ENCODE measurements around the gene GPX2. TPM values are rescaled to one million over a fixed set of nuclear protein-coding genes. Genes with fewer than 3 reads are reported as not detected.

The GPX2 gene
- total and polyA plus RNA-seq, 2 of the 8 experiments (the other 6 are each of a cell fraction or from before 2014, with no cell fraction given), result 0.30 to 0.89 TPM

GRCh38 chr14:64918216-64918615 is 24.3 kb downstream of the GPX2 start:
- Histone ChIP-seq H2BK120ac (replicated peaks; ENCODE audit: low read depth, low read length) (no peak overlapping the region), H3K9ac (replicated peaks in 1 of 4; ENCODE audit: extremely low read depth in 1 of 4, low read depth in 3 of 4, low read length in 3 of 4) (no peak overlapping the region), H4K91ac (replicated peaks; ENCODE audit: insufficient read length, low read length) (no peak overlapping the region), H2BK15ac (ENCODE audit: low read length) (no peak overlapping the region), H3K4me2 (ENCODE audit: insufficient read depth in 1 of 2, low read depth in 2 of 2, low read length in 2 of 2) (no peak overlapping the region), H3K27ac (ENCODE audit: low read depth, low read length) (no peak overlapping the region), H3K4me1 (replicated peaks in 1 of 4; ENCODE audit: control insufficient read depth in 3 of 4, insufficient read depth in 4 of 4, low read length in 3 of 4) (peaks cover 0 to 4% (median 3%) of the 10 kb centered on the region in 4 experiments; a peak in 4 of 7 replicates), H3K4ac (replicated peaks; ENCODE audit: insufficient read length, low read depth, low read length) (no peak overlapping the region), H3K4me3 (ENCODE audit: extremely low read depth in 1 of 4, insufficient read depth in 2 of 4, low read depth in 3 of 4, low read length in 4 of 4) (no peak overlapping the region), H3K18ac (ENCODE audit: extremely low read depth, low read length) (no peak overlapping the region), H3K79me2 (ENCODE audit: control insufficient read depth in 1 of 2, insufficient read depth in 2 of 2, low read length in 2 of 2) (peaks cover 5 to 28% of the 10 kb centered on the region in 2 experiments; a peak in 3 of 4 replicates), H3K23me2 (ENCODE audit: low read depth, low read length) (peaks cover 5% of the 10 kb centered on the region), H2AFZ (ENCODE audit: low read length) (no peak overlapping the region), H4K5ac (ENCODE audit: insufficient read length, low read depth, low read length) (no peak overlapping the region), H4K8ac (ENCODE audit: extremely low read depth, insufficient read depth, low read length) (no peak overlapping the region), H2BK5ac (ENCODE audit: low read depth, low read length) (no peak overlapping the region), H2AK5ac (ENCODE audit: low read depth, low read length) (no peak overlapping the region), H2BK12ac (ENCODE audit: low read depth, low read length) (no peak overlapping the region), H4K20me1 (replicated peaks in 1 of 2; ENCODE audit: control insufficient read depth in 1 of 2, insufficient read depth in 2 of 2, low read length in 2 of 2) (no peaks in the 10 kb centered on the region), H3K56ac (replicated peaks; ENCODE audit: insufficient read length, low read depth, low read length) (no peak overlapping the region), H3K14ac (ENCODE audit: insufficient read length) (no peak overlapping the region), H3K36me3 (ENCODE audit: control insufficient read depth in 2 of 4, insufficient read depth in 4 of 4, low read length in 3 of 4) (no peaks in the 10 kb centered on the region), H3K27me3 (replicated peaks in 1 of 4; ENCODE audit: control insufficient read depth in 3 of 4, extremely low read depth in 1 of 4, insufficient read depth in 3 of 4, low read length in 3 of 4) (no peaks in the 10 kb centered on the region), H3K79me1 (ENCODE audit: low read depth, low read length) (no peaks in the 10 kb centered on the region; the same call in none of the 2 replicates), H3K23ac (ENCODE audit: insufficient read length) (no peak overlapping the region), H3K9me3 (ENCODE audit: insufficient read depth in 2 of 2, low read depth in 1 of 2, low read length in 1 of 2) (no peaks in the 10 kb centered on the region), H2BK20ac (ENCODE audit: low read length) (no peak overlapping the region)
- ChIA-PET POLR2A (ENCODE audit: partially characterized antibody) (interaction anchor here (1.3 to 2.3 kb wide), 2 partner anchors 18 to 24 kb away, joined by 3 to 4 read pairs; partner anchors contain the start of gene GPX2), CTCF (ENCODE audit: partially characterized antibody) (interaction anchor here (1.2 to 1.7 kb wide), 2 partner anchors 18 to 33 kb away, joined by 4 to 5 read pairs; no protein-coding TSS in a partner anchor)
- WGBS, 2 experiments (ENCODE audit: extremely low coverage in 1 of 2, insufficient coverage in 1 of 2, insufficient read length in 1 of 2, insufficient replicate concordance in 2 of 2, low coverage in 1 of 2, low lambda C conversion rate in 2 of 2, missing lambda C conversion rate in 1 of 2), result 91% methylated on average over 4 of the region's 4 CpGs; no CpG with 5 or more reads in 1 of the 2 experiments
- FAIRE-seq, result no peak
- no peak for DNase-seq (ENCODE audit: low read depth in 1 of 2, low spot score in 2 of 2)
- TF ChIP-seq ZNF274 (IDR thresholded peaks at IDR 0.05; ENCODE audit: borderline replicate concordance, extremely low read depth, low read length) (no peak), RXRA (IDR thresholded peaks at IDR 0.05; ENCODE audit: insufficient read depth, low read depth, low read length) (no peak), RNF2 (IDR thresholded peaks at IDR 0.05; ENCODE audit: borderline replicate concordance, low read depth, low read length, missing control alignments, poor library complexity, severe bottlenecking) (no peak), SUZ12 (IDR thresholded peaks at IDR 0.05; ENCODE audit: low read length) (no peak), ATF2 (IDR thresholded peaks at IDR 0.05; ENCODE audit: low read length) (no peak), GABPA (IDR thresholded peaks at IDR 0.05; ENCODE audit: borderline replicate concordance, insufficient read depth, low read length) (no peak), TBP (IDR thresholded peaks at IDR 0.05; ENCODE audit: low read depth, low read length) (no peak), EZH2 (IDR thresholded peaks at IDR 0.05; ENCODE audit: low read depth, low read length, severe bottlenecking) (no peak), TAF1 (IDR thresholded peaks at IDR 0.05; ENCODE audit: low read depth, low read length) (no peak), CBX8 (IDR thresholded peaks at IDR 0.05; ENCODE audit: borderline replicate concordance, low read depth, low read length) (no peak), SRF (IDR thresholded peaks at IDR 0.05; ENCODE audit: low read depth, low read length) (no peak), YY1 (IDR thresholded peaks at IDR 0.05; ENCODE audit: low read depth, low read length) (no peak)
